ENCODE measurements around the gene DENND1A.

DENND1A gene

GRCh38 chr9:123378956-123379660 lies 550.8 kb downstream of the DENND1A start:
- no peak for DNase-seq

GRCh38 chr9:123378025-123378424 lies 551.9 kb downstream of the DENND1A start:
- DNase-seq, result no peak

- no peak for DNase-seq
Measured at GRCh38 chr9:123377211-123377971, 552.5 kb downstream of the DENND1A start.

- DNase-seq, result no peak
Measured at GRCh38 chr9:123376218-123377071, 553.5 kb downstream of the DENND1A start.

GRCh38 chr9:123375469-123376132 lies 554.3 kb downstream of the DENND1A start:
- no peak for DNase-seq

GRCh38 chr9:123373946-123374345 lies 556.0 kb downstream of the DENND1A start:
- DNase-seq, result no peak

- DNase-seq, result no peak
Measured at GRCh38 chr9:123373447-123373923, 556.4 kb downstream of the DENND1A start.

GRCh38 chr9:123372766-123373446 lies 557.0 kb downstream of the DENND1A start:
- no peak for DNase-seq

GRCh38 chr9:123371805-123372590 lies 557.9 kb downstream of the DENND1A start:
- no peak for DNase-seq

GRCh38 chr9:123371228-123371584 lies 558.7 kb downstream of the DENND1A start:
- no peak for DNase-seq

GRCh38 chr9:123370526-123371227 lies 559.2 kb downstream of the DENND1A start:
- no peak for DNase-seq

GRCh38 chr9:123370108-123370507 lies 559.8 kb downstream of the DENND1A start:
- no peak for DNase-seq

- DNase-seq, result no peak
Measured at GRCh38 chr9:123369296-123369695, 560.6 kb downstream of the DENND1A start.

- no peak for DNase-seq
Measured at GRCh38 chr9:123368536-123369153, 561.3 kb downstream of the DENND1A start.

- DNase-seq, result no peak
Measured at GRCh38 chr9:123368023-123368422, 561.9 kb downstream of the DENND1A start.

- DNase-seq, result no peak
Measured at GRCh38 chr9:123365881-123366528, 563.9 kb downstream of the DENND1A start.

- no peak for DNase-seq
Measured at GRCh38 chr9:123365287-123365880, 564.5 kb downstream of the DENND1A start.

GRCh38 chr9:123364241-123364824 lies 565.6 kb downstream of the DENND1A start:
- DNase-seq, result no peak

GRCh38 chr9:123362856-123363255 lies 567.1 kb downstream of the DENND1A start:
- DNase-seq, result no peak
